Trophoblast cell (in vitro differentiated cells and primary cell): ENCODE results near the gene GYPC.

ENCODE experiments used
- DNase-seq, 2 donors: peaks; one replicate each; pipeline ENCODE4 v3.0.0-alpha.2; 2016
- H2AFZ ChIP-seq: 2 replicates; pipeline ENCODE4 v1.6.1; 2013; ENCODE audit warnings: low read length, moderate library complexity, mild to moderate bottlenecking; ENCODE audit not compliant: insufficient read depth, poor library complexity
- H2AK5ac ChIP-seq: 2 replicates; pipeline ENCODE4 v1.6.1; 2013; ENCODE audit warnings: mild to moderate bottlenecking, low read length
- H2BK120ac ChIP-seq: 2 replicates; pipeline ENCODE4 v1.6.1; 2013; ENCODE audit warnings: low read length, mild to moderate bottlenecking, moderate library complexity; ENCODE audit not compliant: insufficient read depth, poor library complexity
- H2BK12ac ChIP-seq: 2 replicates; pipeline ENCODE4 v1.6.1; 2013; ENCODE audit warnings: mild to moderate bottlenecking, low read length, moderate library complexity
- H2BK5ac ChIP-seq: 2 replicates; pipeline ENCODE4 v1.6.1; 2013; ENCODE audit warnings: low read length, low read depth, moderate library complexity, mild to moderate bottlenecking; ENCODE audit not compliant: poor library complexity
- H3K14ac ChIP-seq: 2 replicates; pipeline ENCODE4 v1.6.1; 2013; ENCODE audit warnings: mild to moderate bottlenecking, low read length
- H3K18ac ChIP-seq: 2 replicates; pipeline ENCODE4 v1.6.1; 2013; ENCODE audit warnings: mild to moderate bottlenecking, low read length
- H3K23ac ChIP-seq: 2 replicates; pipeline ENCODE4 v1.6.1; 2013; ENCODE audit warnings: low read length
- H3K27ac ChIP-seq: 2 replicates; pipeline ENCODE4 v1.5.1; 2013; ENCODE audit warnings: low read depth, mild to moderate bottlenecking, inconsistent platforms, low read length, moderate library complexity
- H3K27me3 ChIP-seq: 2 replicates; pipeline ENCODE4 v1.6.1; 2013; ENCODE audit warnings: inconsistent platforms, mild to moderate bottlenecking, low read length, moderate library complexity; ENCODE audit not compliant: insufficient read depth
- H3K36me3 ChIP-seq, 2 experiments: 1 replicate in 1 of 2; 2 replicates in 1 of 2; pipeline ENCODE4 v1.6.1; 2013; ENCODE audit warnings: low read length in 2 of 2, mild to moderate bottlenecking in 2 of 2, moderate library complexity in 1 of 2; ENCODE audit not compliant: insufficient read depth in 2 of 2, control insufficient read depth in 1 of 2
- H3K4ac ChIP-seq: 2 replicates; pipeline ENCODE4 v1.6.1; 2013; ENCODE audit warnings: low read depth, mild to moderate bottlenecking, low read length, moderate library complexity
- H3K4me1 ChIP-seq, 2 experiments: 1 replicate in 1 of 2; 2 replicates in 1 of 2; pipeline ENCODE4 v1.6.1; 2013; ENCODE audit warnings: low read length in 2 of 2, mild to moderate bottlenecking in 2 of 2, moderate library complexity in 1 of 2; ENCODE audit not compliant: insufficient read depth in 2 of 2, control insufficient read depth in 1 of 2
- H3K4me2 ChIP-seq: 2 replicates; pipeline ENCODE4 v1.6.1; 2013; ENCODE audit warnings: inconsistent platforms, mild to moderate bottlenecking, low read length, moderate library complexity
- H3K4me3 ChIP-seq: 2 replicates; pipeline ENCODE4 v1.5.1; 2013; ENCODE audit warnings: mild to moderate bottlenecking, low read depth, low read length, inconsistent platforms
- H3K79me1 ChIP-seq: one replicate; pipeline ENCODE4 v1.6.1; 2013; ENCODE audit warnings: low read length
- H3K79me2 ChIP-seq: 2 replicates; pipeline ENCODE4 v1.6.1; 2013; ENCODE audit warnings: low read length, mild to moderate bottlenecking; ENCODE audit not compliant: control insufficient read depth, insufficient read depth, poor library complexity
- H3K9ac ChIP-seq: 2 replicates; pipeline ENCODE4 v1.6.1; 2013; ENCODE audit warnings: mild to moderate bottlenecking, low read length
- H3K9me3 ChIP-seq: 2 replicates; pipeline ENCODE4 v1.6.1; 2013; ENCODE audit warnings: low read depth, mild to moderate bottlenecking, control low read depth, inconsistent platforms, low read length; ENCODE audit not compliant: insufficient read depth
- H4K12ac ChIP-seq: 2 replicates; pipeline ENCODE4 v1.6.1; 2013; ENCODE audit warnings: low read depth, mild to moderate bottlenecking, low read length, moderate library complexity
- H4K8ac ChIP-seq: 2 replicates; pipeline ENCODE4 v1.6.1; 2013; ENCODE audit warnings: low read depth, mild to moderate bottlenecking, low read length, moderate library complexity
- H4K91ac ChIP-seq: one replicate; pipeline ENCODE4 v1.6.1; 2013; ENCODE audit warnings: low read depth, mild to moderate bottlenecking, low read length, moderate library complexity
- WGBS: extraction: QIAGEN DNeasy Blood & Tissue Kit; methylation state at CpG from one replicate; pipeline ENCODE4 v1.1.7; 2013; ENCODE audit warnings: missing lambda C conversion rate; ENCODE audit not compliant: insufficient read length, insufficient coverage; ENCODE audit errors: extremely low coverage; 5-methylcytosine and 5-hydroxymethylcytosine counted together

GYPC gene

DNA sequence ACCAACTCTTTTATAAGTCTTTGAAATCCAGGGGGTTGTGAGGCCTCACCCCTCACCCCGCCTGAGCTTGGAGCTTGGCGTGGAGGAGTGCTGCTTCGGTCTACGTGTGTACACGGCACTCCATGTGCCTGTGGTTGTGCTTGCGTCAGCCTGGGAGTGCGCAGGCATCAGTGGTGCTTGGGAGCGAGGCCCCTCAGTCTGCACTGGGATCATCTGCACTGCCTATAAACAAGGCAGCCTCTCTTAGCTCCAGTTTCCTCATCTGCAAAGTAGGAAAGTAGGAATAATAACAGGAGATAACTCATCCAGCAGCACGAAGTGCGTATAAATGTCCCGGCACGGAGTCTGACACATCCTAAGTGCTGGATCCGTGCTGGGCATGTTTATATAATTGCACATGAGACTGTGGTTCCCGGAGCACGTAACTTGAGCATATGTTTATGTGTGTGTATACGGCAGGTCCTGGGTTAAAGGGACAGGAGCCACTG is 1.2 kb downstream of the GYPC start:
- Histone ChIP-seq H3K79me2 (peaks cover 3% of the 10 kb centered on the region), H3K4me1 (peaks cover 22 to 27% of the 10 kb centered on the region in 2 experiments), H3K4me2 (peak overlapping the region; percentile 86), H3K4ac (peak overlapping the region; percentile 29), H3K18ac (peak overlapping the region; percentile 25), H3K9ac (no peak overlapping the region), H3K27ac (peak overlapping the region; percentile 43), H4K8ac (peak overlapping the region; percentile 6), H4K91ac (peak overlapping the region; percentile 45), H3K14ac (peak overlapping the region; percentile 43), H3K79me1 (peaks cover 22% of the 10 kb centered on the region), H2BK12ac (peak overlapping the region; percentile 55), H2BK5ac (peak overlapping the region; percentile 11), H3K9me3 (no peaks in the 10 kb centered on the region), H2AK5ac (peak overlapping the region; percentile 28), H3K4me3 (no peak overlapping the region), H2AFZ (peak overlapping the region; percentile 17), H4K12ac (no peak overlapping the region), H3K27me3 (no peaks in the 10 kb centered on the region), H3K36me3 (peaks cover 0 to 3% of the 10 kb centered on the region in 2 experiments), H2BK120ac (peak overlapping the region; percentile 29), H3K23ac (no peak overlapping the region)
- no CpG with 5 or more reads among the region's 16 CpGs for WGBS
- DNase-seq = peak in 1 of 2 donors; percentile 10

DNA sequence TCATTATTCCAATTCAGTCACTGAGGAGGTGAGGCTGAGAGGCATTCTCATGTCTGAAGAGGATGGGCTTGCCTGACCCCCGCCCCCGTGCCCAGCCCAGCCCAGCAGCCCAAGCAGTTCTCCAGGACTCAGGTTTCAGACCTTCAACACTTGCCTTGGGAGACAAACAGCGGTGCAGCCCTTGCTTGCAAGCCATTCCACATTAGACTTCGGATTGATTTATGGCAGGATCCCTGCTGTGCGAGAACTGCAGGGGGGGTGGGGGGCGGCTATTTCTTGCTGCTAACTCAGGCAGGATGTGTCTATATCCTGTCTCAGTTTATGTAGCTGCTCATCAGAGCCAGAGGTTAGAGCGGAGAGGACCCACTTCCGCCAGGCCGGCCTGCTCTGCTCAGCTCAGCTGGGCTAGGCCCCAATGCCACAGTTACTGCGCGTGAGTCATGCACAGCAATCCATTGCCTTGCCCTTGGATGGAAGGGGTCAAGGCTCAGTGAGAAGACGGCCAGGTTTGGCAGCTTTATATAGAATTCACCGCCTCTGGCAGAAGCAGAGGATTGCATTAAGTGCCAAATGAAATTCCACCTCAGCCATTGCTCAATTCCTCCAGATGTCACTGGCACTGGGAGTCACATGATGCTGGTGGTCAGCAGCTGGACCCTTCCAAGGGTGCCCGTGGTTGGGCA is 1.8 kb downstream of the GYPC start:
- H3K4me1 ChIP-seq = peaks cover 22 to 27% of the 10 kb centered on the region in 2 experiments
- peaks cover 3% of the 10 kb centered on the region for H3K79me2 ChIP-seq
- peak overlapping the region; percentile 26 for H2BK5ac ChIP-seq
- H2AFZ ChIP-seq = no peak overlapping the region
- H3K23ac ChIP-seq = no peak overlapping the region
- H3K4ac ChIP-seq = no peak overlapping the region
- H3K27ac ChIP-seq = peak overlapping the region; percentile 62
- H3K9me3 ChIP-seq = no peaks in the 10 kb centered on the region
- H3K27me3 ChIP-seq = no peaks in the 10 kb centered on the region
- no peak overlapping the region for H3K14ac ChIP-seq
- WGBS = no CpG with 5 or more reads among the region's 14 CpGs
- no peak overlapping the region for H3K4me3 ChIP-seq
- H2BK12ac ChIP-seq = peak overlapping the region; percentile 19
- H4K12ac ChIP-seq = no peak overlapping the region
- no peak overlapping the region for H2BK120ac ChIP-seq
- no peak overlapping the region for H3K18ac ChIP-seq
- DNase-seq = peak in 1 of 2 donors; percentile 41
- no peak overlapping the region for H4K8ac ChIP-seq
- H2AK5ac ChIP-seq = no peak overlapping the region
- H3K4me2 ChIP-seq = peak overlapping the region; percentile 86
- peaks cover 0 to 3% of the 10 kb centered on the region in 2 experiments for H3K36me3 ChIP-seq
- H4K91ac ChIP-seq = no peak overlapping the region
- H3K79me1 ChIP-seq = peaks cover 22% of the 10 kb centered on the region
- no peak overlapping the region for H3K9ac ChIP-seq

DNA sequence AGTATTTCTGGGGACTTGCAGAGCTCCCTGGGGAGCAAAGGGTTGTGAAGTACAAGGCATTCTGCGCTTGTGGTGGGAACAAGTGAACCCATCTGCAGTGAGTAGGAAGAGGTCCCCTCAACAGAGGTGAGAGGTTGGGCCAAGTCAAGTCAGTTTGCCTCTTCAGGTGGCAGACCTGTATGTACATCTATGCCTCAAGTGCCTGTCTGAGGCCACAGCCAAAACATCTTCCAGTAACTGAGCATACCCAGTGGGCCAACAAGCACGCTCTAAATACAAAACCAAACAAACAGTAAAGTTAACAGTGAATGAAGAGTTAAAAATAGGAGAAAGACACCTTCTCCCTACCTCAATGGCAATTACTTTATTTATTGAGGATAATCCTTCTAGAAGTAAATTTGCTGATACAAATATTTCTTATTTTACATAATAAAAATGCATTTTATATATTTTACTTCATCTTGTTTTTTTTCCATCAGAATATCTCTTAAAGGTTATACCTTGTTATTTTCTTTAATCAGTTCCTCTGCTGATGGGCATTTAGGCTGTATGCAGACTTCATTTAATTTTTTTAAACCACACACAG is 2.5 kb downstream of the GYPC start:
- no peak overlapping the region for H3K4me3 ChIP-seq
- no peak overlapping the region for H2BK120ac ChIP-seq
- H4K12ac ChIP-seq = no peak overlapping the region
- no peak overlapping the region for H4K91ac ChIP-seq
- no peak overlapping the region for H3K4ac ChIP-seq
- H2AFZ ChIP-seq = no peak overlapping the region
- no peak overlapping the region for H3K14ac ChIP-seq
- peaks cover 22 to 27% of the 10 kb centered on the region in 2 experiments for H3K4me1 ChIP-seq
- peaks cover 3% of the 10 kb centered on the region for H3K79me2 ChIP-seq
- peaks cover 2% of the 10 kb centered on the region for H3K9me3 ChIP-seq
- H2BK5ac ChIP-seq = peak overlapping the region; percentile 26
- no peak overlapping the region for H2AK5ac ChIP-seq
- no peaks in the 10 kb centered on the region for H3K27me3 ChIP-seq
- H3K36me3 ChIP-seq = peaks cover 0 to 3% of the 10 kb centered on the region in 2 experiments
- peak overlapping the region; percentile 19 for H2BK12ac ChIP-seq
- H3K79me1 ChIP-seq = peaks cover 22% of the 10 kb centered on the region
- no peak overlapping the region for H3K9ac ChIP-seq
- H3K4me2 ChIP-seq = peak overlapping the region; percentile 21
- H3K23ac ChIP-seq = no peak overlapping the region
- WGBS = no CpG with 5 or more reads among the region's 2 CpGs
- no peak for DNase-seq
- H3K27ac ChIP-seq = peak overlapping the region; percentile 62
- H3K18ac ChIP-seq = no peak overlapping the region
- no peak overlapping the region for H4K8ac ChIP-seq

DNA sequence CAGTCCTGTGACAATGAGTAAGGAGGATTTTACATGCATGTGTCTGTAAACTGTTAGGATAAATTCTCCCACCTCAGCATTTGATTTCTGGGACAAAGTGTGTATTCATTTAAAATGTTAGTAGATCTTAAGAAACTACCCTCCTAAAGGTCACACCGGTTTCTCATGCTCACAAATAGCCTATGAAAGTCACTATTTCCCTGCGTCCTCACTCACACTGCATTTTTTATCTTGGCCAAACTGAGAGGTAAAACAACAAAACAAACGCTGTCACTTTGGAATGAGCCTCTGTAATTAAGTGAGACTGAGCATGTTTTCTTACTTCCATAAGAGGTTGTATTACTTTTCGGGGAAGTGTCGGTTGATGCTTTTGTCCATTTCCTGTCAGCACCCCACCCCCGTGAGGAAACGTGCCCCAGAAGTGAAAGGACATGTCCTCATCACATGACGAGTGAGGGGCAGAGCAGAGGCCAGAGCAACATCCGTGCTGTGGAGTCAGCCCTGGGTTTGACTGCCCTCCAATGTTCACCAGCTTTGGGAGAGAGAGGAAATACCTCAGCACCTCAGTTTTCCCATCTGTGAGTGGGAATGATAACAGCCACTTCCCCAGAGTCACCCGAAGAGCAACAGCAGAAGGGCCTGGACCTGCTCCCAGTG is 3.1 kb downstream of the GYPC start:
- WGBS = no CpG with 5 or more reads among the region's 10 CpGs
- Histone ChIP-seq H4K91ac (no peak overlapping the region), H3K27ac (no peak overlapping the region), H3K18ac (no peak overlapping the region), H4K8ac (no peak overlapping the region), H2BK5ac (no peak overlapping the region), H3K4ac (no peak overlapping the region), H3K4me2 (no peak overlapping the region), H2BK120ac (no peak overlapping the region), H2AFZ (no peak overlapping the region), H3K27me3 (no peaks in the 10 kb centered on the region), H3K14ac (no peak overlapping the region), H4K12ac (no peak overlapping the region), H3K4me1 (peaks cover 22 to 27% of the 10 kb centered on the region in 2 experiments), H2BK12ac (no peak overlapping the region), H3K9me3 (peaks cover 2% of the 10 kb centered on the region), H3K36me3 (peaks cover 0 to 3% of the 10 kb centered on the region in 2 experiments), H2AK5ac (no peak overlapping the region), H3K9ac (no peak overlapping the region), H3K4me3 (no peak overlapping the region), H3K79me1 (peaks cover 22% of the 10 kb centered on the region), H3K23ac (no peak overlapping the region), H3K79me2 (peaks cover 3% of the 10 kb centered on the region)
- DNase-seq = peak in 1 of 2 donors; percentile 15
